Psoas muscle (tissue), 8 donors: Measurements from ENCODE around the gene LYRM9. TPM values are rescaled to one million over a fixed set of nuclear protein-coding genes. Genes with fewer than 3 reads are reported as not detected.
"Not testable (repeated sequence)": the region's sequence is repeated elsewhere in the genome, so short reads cannot be mapped to it uniquely, and the experiment has no call there.

Source experiments
- ATAC-seq, 4 donors: fragments of 200-7000 bp; cut with Tn5 transposase; one replicate each; pipeline ENCODE4 v1.9.1; 2020; ENCODE audit warnings: moderate library complexity in 3 of 4, mild to moderate bottlenecking in 2 of 4
- DNase-seq, 2 donors: peaks; one replicate each; pipeline ENCODE4 v3.0.0-alpha.2; 2020
- H3K27ac ChIP-seq: fragments of 200-600 bp; one replicate; pipeline ENCODE4 v1.8.0; 2022
- H3K27me3 ChIP-seq, 3 donors: fragments of 200-600 bp in 1 of 3; one replicate each; pipeline versions ENCODE4 v1.6.1 to v1.8.0; 2013 to 2022; ENCODE audit warnings: low read length in 2 of 3, mild to moderate bottlenecking in 2 of 3, moderate library complexity in 1 of 3; ENCODE audit not compliant: insufficient read depth in 3 of 3
- H3K36me3 ChIP-seq, 2 donors: fragments of 200-600 bp in 1 of 2; one replicate each; pipeline versions ENCODE4 v1.6.1 to v1.8.0; 2013 to 2022; ENCODE audit warnings: low read depth in 1 of 2, mild to moderate bottlenecking in 1 of 2, moderate library complexity in 1 of 2; ENCODE audit not compliant: insufficient read depth in 1 of 2
- H3K4me1 ChIP-seq: fragments of 200-600 bp; one replicate; pipeline ENCODE4 v1.8.0; 2022
- H3K4me3 ChIP-seq: fragments of 200-600 bp; one replicate; pipeline ENCODE4 v1.8.0; 2022; ENCODE audit warnings: mild to moderate bottlenecking
- H3K9me3 ChIP-seq: fragments of 200-600 bp; one replicate; pipeline ENCODE4 v1.8.0; 2022
- CTCF ChIP-seq: fragments of 200-600 bp; IDR thresholded peaks from one replicate; pipeline ENCODE4 v1.8.0; 2022; ENCODE audit warnings: antibody characterized with exemption
- WGBS, 3 donors: extraction: QIAGEN DNeasy Blood & Tissue Kit; methylation state at CpG; one replicate each; pipeline versions ENCODE4 v1.1.6 to v1.1.7; 2013; 5-methylcytosine and 5-hydroxymethylcytosine counted together
- intact Hi-C, 2 donors: fragments of 100-400 bp; cut with DNase I; formaldehyde crosslinking; loops; one replicate each; pipeline versions ENCODE4 v1.11.0 to v1.14.2; 2022
- polyA plus RNA-seq, 3 donors: library from polyadenylated mRNA; stranded (reverse); fragments of 200-250 nt; gene quantifications; one replicate each; pipeline ENCODE4 v1.2.3, GENCODE V29; 2013
- total RNA-seq, 4 donors: library from RNA; stranded (reverse); fragmentation: NEBNext Ultra II Directional in 2 of 4; extraction: Animal tissue kit (Norgen Biotek cat#: 25700) in 2 of 4; gene quantifications; one replicate each; pipeline versions ENCODE4 v1.2.1 to v1.2.4, GENCODE V29; 2021 to 2023
- donor health status: healthy with polysubstance abuse.
- donor health status: DM: no; HTN: no; CAD: no; lungs with moderate emphysema.
- donor health status: Bipolar disorder and iron deficiency.
- donor health status: healthy.
- donor health status: DM: yes; HTN: yes; CAD: no.
- donor health status: DM: no; HTN: no; CAD: no.
- donor health status: DM: no; HTN: no; CAD: no.
- donor health status: DM: yes; HTN: yes; CAD: no.

The LYRM9 gene
- total and polyA plus RNA-seq, 7 donors: 4.5 to 11.3 (median 5.8) TPM

DNA sequence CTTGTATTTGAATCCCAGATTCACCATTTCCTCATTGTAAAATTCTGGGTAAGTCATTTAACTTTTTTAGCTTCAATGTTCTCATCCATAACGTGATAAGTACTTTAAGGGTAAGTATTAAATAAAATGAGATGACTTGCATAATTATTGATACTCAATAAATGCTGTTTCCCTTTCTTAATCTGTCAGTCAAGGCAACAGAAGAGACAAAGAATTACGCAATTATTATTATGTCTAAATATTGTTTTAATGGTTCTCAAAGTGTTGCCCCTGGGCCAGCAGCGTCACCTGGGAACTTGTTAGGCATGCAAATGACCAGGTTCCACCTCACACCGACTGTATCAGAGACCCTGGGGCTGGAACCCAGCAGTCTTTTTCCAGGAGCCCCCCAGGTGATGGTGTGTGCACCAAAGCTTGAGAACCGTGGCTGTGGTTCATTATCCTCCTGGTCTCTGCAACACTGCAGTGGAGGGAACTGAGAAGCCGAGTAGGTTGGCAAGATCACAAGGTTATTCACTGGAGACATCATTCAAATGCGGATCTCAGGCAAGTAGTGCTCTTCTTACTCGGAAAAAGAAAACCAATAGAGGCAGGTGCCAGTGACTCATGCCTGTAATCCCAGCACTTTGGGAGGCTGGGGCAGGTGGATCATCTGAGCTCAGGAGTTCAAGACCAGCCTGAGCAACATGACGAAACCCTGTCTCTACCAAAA, 43.5 kb downstream of the LYRM9 start:
- Histone ChIP-seq H3K27me3 (no peaks in the 10 kb centered on the region), H3K27ac (no peak overlapping the region), H3K4me1 (no peaks in the 10 kb centered on the region), H3K4me3 (no peak overlapping the region), H3K9me3 (no peaks in the 10 kb centered on the region), H3K36me3 (no peaks in the 10 kb centered on the region)
- intact Hi-C loops: loop anchor here in 1 of 2 donors (5.0 kb wide), 1 partner anchor 53 kb away; no protein-coding TSS in a partner anchor
- no peak for DNase-seq
- 51 to 62% (median 54%) methylated on average over 9 of the region's 9 CpGs for WGBS, 3 donors
- no peak for TF ChIP-seq CTCF
- no peak for ATAC-seq

- Histone ChIP-seq H3K9me3 (no peaks in the 10 kb centered on the region), H3K27me3 (no peaks in the 10 kb centered on the region), H3K36me3 (no peaks in the 10 kb centered on the region), H3K4me1 (no peaks in the 10 kb centered on the region), H3K4me3 (no peak overlapping the region), H3K27ac (no peak overlapping the region)
- no peak for TF ChIP-seq CTCF
- ATAC-seq (no peak), DNase-seq (no peak)
- intact Hi-C loops: no loop called here
- WGBS, 3 donors: 44 to 50% (median 46%) methylated on average over 3 of the region's 3 CpGs
Observed at GRCh38 chr17:27848931-27849330, 44.2 kb downstream of the LYRM9 start.

DNA sequence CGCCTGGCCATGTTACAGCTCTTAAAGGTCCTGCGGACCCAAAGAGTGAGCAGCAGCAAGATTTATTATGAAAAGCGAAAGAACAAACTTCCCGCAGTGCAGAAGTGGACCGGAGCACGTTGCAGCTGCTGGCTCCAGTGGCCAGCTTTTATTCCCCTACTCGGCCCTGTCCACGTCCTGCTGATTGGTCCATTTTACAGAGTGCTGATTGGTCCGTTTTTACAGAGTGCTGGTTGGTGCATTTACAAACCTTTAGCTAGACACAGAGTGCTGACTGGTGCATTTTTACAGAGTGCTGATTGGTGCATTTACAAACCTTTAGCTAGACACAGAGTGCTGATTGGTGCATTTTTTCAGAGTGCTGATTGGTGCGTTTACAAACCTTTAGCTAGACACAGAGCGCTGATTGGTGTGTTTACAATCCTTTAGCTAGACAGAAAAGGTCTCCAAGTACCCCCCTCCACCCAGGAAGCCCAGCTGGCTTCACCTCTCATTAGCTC, 46.3 kb downstream of the LYRM9 start:
- H3K4me1 ChIP-seq, H3K4me3 ChIP-seq, ATAC-seq, H3K36me3 ChIP-seq, H3K9me3 ChIP-seq, H3K27ac ChIP-seq, DNase-seq, intact Hi-C loops, H3K27me3 ChIP-seq: not testable (repeated sequence)
- WGBS, 3 donors: 86 to 93% (median 88%) methylated on average over 11 of the region's 11 CpGs

DNA sequence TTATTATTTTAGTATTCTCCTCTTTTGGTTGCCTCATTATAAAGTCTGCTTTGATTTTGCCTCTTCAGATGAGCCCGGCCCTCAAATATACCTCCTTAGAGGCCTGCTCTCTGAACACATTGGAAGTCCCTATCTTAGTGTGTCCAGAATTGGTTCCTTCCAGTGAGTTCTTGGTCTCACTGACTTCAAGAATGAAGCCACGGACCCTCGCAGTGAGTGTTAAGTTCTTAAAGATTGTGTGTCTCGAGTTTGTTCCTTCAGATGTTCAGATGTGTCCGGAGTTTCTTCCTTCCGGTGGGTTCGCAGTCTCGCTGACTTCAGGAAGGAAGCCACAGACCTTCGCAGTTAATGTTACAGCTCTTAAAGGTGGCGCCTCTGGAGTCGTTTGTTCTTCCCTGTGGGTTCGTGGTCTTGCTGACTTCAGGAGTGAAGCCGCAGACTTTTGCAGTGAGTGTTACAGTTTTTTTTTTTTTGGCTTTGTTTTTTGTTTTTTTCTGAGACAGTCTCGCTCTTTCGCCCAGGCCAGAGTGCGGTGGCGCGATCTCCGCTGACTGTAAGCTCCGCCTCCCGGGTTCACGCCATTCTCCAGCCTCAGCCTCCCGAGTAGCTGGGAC, 47.0 kb downstream of the LYRM9 start:
- no peaks in the 10 kb centered on the region for H3K27me3 ChIP-seq
- DNase-seq: no peak
- intact Hi-C loops: no loop called here
- no peaks in the 10 kb centered on the region for H3K9me3 ChIP-seq
- H3K4me3 ChIP-seq: no peak overlapping the region
- TF ChIP-seq CTCF: no peak
- no peak overlapping the region for H3K27ac ChIP-seq
- WGBS, 3 donors: 80 to 91% (median 81%) methylated on average over 23 of the region's 23 CpGs
- ATAC-seq: no peak
- no peaks in the 10 kb centered on the region for H3K36me3 ChIP-seq
- H3K4me1 ChIP-seq: no peaks in the 10 kb centered on the region

GRCh38 chr17:27845264-27846041, 47.7 kb downstream of the LYRM9 start:
- Histone ChIP-seq H3K36me3 (no peaks in the 10 kb centered on the region), H3K9me3 (no peaks in the 10 kb centered on the region), H3K27me3 (no peaks in the 10 kb centered on the region), H3K4me1 (no peaks in the 10 kb centered on the region), H3K4me3 (no peak overlapping the region), H3K27ac (no peak overlapping the region)
- TF ChIP-seq CTCF: no peak
- ATAC-seq: no peak
- 45 to 53% (median 53%) methylated on average over 13 of the region's 13 CpGs for WGBS, 3 donors
- intact Hi-C loops: no loop called here
- no peak for DNase-seq
